Measurements from ENCODE around the gene AFTPH. TPM values are rescaled to one million over a fixed set of nuclear protein-coding genes. Genes with fewer than 3 reads are reported as not detected.

The AFTPH gene
- total RNA-seq (2014; rRNA removed; shearing (Covaris generic)) = 16.4 and 17.4 TPM in 2 replicates

GRCh38 chr2:64523666-64524603 is at the start of gene AFTPH:
Gene AFTPH, plus strand, starts transcription at chr2:64524328. Its CDS starts 27,147 bp downstream, at chr2:64551475.

Small RNA genes within 50 kb of the gene (small RNA-seq; reads per million reads assigned to genes)
- not detected for gene RNU6-100P

Other genes starting within 250 kb of the AFTPH start
- gene LGALSL, start 70.2 kb upstream of the AFTPH start, total RNA-seq (2014; rRNA removed; shearing (Covaris generic)) = 1.8 and 4.8 TPM in 2 replicates
- 9.2 and 11.2 TPM in 2 replicates for gene SERTAD2, start 129.6 kb downstream of the AFTPH start, total RNA-seq (2014; rRNA removed; shearing (Covaris generic))